Neuron (in vitro differentiated cells): Measurements from ENCODE around the gene VKORC1.

Experiments used
- H2AFZ ChIP-seq: one replicate; pipeline ENCODE4 v1.6.1; 2013; ENCODE audit warnings: low read depth, mild to moderate bottlenecking, inconsistent platforms, low read length, moderate library complexity
- H3K27me3 ChIP-seq: one replicate; pipeline ENCODE4 v1.6.1; 2013; ENCODE audit warnings: low read length; ENCODE audit not compliant: insufficient read depth
- H3K36me3 ChIP-seq: one replicate; pipeline ENCODE4 v1.6.1; 2013; ENCODE audit warnings: low read length; ENCODE audit not compliant: insufficient read depth
- H3K4me1 ChIP-seq: one replicate; pipeline ENCODE4 v1.6.1; 2013; ENCODE audit warnings: low read length; ENCODE audit not compliant: insufficient read depth
- H3K4me3 ChIP-seq: 2 replicates; pipeline ENCODE4 v1.5.1; 2013; ENCODE audit warnings: mild to moderate bottlenecking, low read length, moderate library complexity
- H3K9me3 ChIP-seq: one replicate; pipeline ENCODE4 v1.6.1; 2013; ENCODE audit warnings: low read length

The VKORC1 gene

DNA sequence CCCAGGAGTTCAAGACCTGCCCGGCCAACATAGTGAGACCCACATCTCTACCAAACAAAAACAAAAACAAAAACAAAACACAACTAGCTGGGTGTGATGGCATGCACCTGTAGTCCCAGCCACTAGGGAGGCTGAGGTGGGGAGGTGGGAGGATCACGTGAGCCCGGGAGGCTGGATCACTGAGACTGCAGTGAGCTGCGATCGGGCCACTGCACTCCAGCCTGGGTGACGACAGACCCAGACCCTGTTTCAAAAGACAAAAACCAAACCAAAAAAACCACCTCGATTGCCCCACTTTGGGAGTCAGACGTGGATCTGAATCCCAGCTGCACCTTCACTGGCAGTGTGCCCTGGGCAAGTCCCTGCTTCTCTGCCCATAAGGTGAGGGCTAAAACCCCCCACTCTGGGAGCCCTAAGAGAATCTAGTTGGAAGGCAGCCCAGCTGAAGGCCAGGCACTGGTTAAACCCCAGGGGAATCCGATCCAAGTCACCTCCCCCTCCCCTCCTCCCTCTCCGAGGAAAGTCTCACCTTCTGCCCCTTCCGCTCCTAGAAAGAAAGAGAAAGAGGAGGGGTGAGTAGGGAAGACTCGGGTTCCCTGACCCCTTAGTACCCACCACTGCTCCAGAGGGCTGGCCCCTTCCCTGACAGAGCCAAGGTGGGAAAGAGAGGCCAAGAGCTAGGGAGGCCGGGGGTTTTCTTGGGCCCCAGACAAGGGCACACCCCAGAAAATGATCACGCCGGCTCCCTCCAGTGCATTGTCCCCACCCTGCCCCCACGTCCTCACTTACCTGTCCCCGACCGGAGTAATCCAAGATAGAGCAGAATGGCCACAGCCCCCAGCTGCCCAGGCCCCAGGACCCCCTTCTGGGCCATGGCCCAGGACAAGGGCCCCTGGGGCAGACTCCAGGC, 40.3 kb upstream of the VKORC1 start:
- Histone ChIP-seq H3K9me3 (no peaks in the 10 kb centered on the region), H3K36me3 (peaks cover 23% of the 10 kb centered on the region), H3K4me3 (no peak overlapping the region), H3K27me3 (no peaks in the 10 kb centered on the region), H3K4me1 (peaks cover 12% of the 10 kb centered on the region), H2AFZ (no peak overlapping the region)

- Histone ChIP-seq H2AFZ (no peak overlapping the region), H3K4me1 (peaks cover 12% of the 10 kb centered on the region), H3K36me3 (peaks cover 27% of the 10 kb centered on the region), H3K9me3 (no peaks in the 10 kb centered on the region), H3K4me3 (no peak overlapping the region), H3K27me3 (no peaks in the 10 kb centered on the region)
These were observed 39.5 kb upstream of the VKORC1 start for GRCh38 chr16:31134091-31134571.

- H3K4me1 ChIP-seq = peaks cover 12% of the 10 kb centered on the region
- no peak overlapping the region for H2AFZ ChIP-seq
- H3K36me3 ChIP-seq = peaks cover 27% of the 10 kb centered on the region
- no peak overlapping the region for H3K4me3 ChIP-seq
- H3K9me3 ChIP-seq = no peaks in the 10 kb centered on the region
- no peaks in the 10 kb centered on the region for H3K27me3 ChIP-seq
These were observed 38.5 kb upstream of the VKORC1 start for GRCh38 chr16:31133046-31133501.

DNA sequence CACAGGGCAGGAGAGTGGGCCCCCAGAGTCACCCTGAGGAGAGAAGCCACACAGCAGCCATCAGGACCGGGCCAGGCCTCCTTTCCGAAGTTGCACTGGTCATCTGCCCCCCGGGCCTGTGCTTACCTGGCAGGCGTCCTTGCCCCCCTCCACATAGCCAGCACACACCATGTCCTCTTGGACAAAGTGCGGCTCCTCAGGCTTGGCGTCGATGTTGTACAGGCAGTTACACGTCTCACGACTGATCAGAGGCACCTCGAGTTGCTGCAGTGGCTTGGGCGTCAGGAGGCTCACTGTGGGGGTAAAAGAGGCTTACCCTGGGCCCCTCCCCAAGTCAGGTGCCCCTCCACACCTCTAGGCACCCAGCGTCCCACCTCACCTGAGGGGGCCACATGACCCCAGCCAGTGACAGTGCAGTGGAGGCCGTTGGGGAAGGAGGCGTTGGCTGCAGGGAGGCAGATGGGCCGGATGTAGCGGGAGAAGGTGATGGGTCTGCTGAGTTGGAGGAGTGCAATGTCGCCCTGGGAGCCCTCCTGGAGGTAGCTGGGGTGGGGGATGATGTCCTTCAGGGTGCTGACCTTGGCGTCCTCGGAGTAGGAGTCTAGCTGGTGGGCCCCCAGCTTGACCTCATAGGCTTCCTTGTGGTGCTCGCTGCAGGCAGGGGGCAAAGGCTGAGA, 37.8 kb upstream of the VKORC1 start:
- Histone ChIP-seq H3K27me3 (no peaks in the 10 kb centered on the region), H3K36me3 (peaks cover 32% of the 10 kb centered on the region), H3K9me3 (no peaks in the 10 kb centered on the region), H3K4me3 (no peak overlapping the region), H2AFZ (no peak overlapping the region), H3K4me1 (peaks cover 12% of the 10 kb centered on the region)

DNA sequence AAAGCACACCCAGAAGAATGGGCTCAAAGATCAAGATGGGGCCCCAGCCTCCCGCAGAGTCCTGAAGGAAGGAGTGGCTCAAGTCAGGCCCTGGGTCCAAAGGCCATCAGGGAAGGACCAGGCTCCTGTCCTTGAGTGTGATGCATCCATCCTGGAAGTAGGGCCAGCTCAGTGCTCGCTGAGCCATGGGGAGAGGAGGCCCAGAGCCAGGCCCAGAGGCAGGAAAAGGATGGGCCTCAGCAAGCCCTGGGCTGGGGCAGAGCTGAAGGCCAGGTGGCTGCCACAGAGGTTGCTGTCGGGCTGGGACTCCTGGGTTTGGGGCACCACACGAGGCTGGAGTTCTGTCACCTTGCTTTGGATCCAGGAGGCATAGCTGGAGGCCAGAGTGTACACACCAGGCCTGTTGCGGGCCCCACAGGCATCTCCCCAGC, 37.3 kb upstream of the VKORC1 start:
- Histone ChIP-seq H3K36me3 (peaks cover 38% of the 10 kb centered on the region), H2AFZ (no peak overlapping the region), H3K4me1 (peaks cover 12% of the 10 kb centered on the region)

DNA sequence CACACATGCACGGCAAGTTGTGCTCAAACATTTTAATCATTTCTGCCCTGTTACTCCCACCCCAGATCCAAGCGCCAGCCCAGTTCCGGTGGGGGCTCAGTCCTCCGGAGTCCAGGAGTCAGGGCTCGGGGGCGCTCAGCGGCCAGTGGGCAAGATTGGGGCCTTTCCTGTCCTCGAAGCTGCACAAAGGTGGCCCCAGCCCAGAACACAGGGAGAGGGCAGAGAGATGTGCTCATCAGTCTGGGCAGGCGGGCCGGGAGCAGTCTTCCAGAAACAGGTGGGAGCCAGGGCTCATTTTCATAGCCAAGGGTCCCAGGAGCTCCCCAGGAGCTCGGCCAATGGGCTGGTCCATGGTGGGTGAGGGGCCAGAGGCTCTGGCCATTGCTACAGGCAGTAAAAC, 36.8 kb upstream of the VKORC1 start:
- Histone ChIP-seq H3K36me3 (peaks cover 39% of the 10 kb centered on the region), H3K27me3 (no peaks in the 10 kb centered on the region), H3K4me3 (no peak overlapping the region), H3K9me3 (no peaks in the 10 kb centered on the region), H3K4me1 (peaks cover 12% of the 10 kb centered on the region), H2AFZ (no peak overlapping the region)

More for the DNA sequence above, 37.3 kb upstream of the VKORC1 start:
- Histone ChIP-seq H3K4me3 (no peak overlapping the region), H3K27me3 (no peaks in the 10 kb centered on the region), H3K9me3 (no peaks in the 10 kb centered on the region)

GRCh38 chr16:31130899-31131298, 36.3 kb upstream of the VKORC1 start:
- Histone ChIP-seq H2AFZ (no peak overlapping the region), H3K4me1 (peaks cover 12% of the 10 kb centered on the region), H3K4me3 (no peak overlapping the region), H3K36me3 (peaks cover 39% of the 10 kb centered on the region), H3K9me3 (no peaks in the 10 kb centered on the region), H3K27me3 (no peaks in the 10 kb centered on the region)

GRCh38 chr16:31130336-31130891, 35.8 kb upstream of the VKORC1 start:
- H3K27me3 ChIP-seq = no peaks in the 10 kb centered on the region
- no peak overlapping the region for H2AFZ ChIP-seq
- no peak overlapping the region for H3K4me3 ChIP-seq
- peaks cover 39% of the 10 kb centered on the region for H3K36me3 ChIP-seq
- H3K9me3 ChIP-seq = no peaks in the 10 kb centered on the region
- H3K4me1 ChIP-seq = peaks cover 12% of the 10 kb centered on the region

- H3K36me3 ChIP-seq = peaks cover 42% of the 10 kb centered on the region
- H3K4me1 ChIP-seq = peaks cover 8% of the 10 kb centered on the region
These were observed 35.2 kb upstream of the VKORC1 start for GRCh38 chr16:31129568-31130335.

GRCh38 chr16:31128711-31129567, 34.3 kb upstream of the VKORC1 start:
- Histone ChIP-seq H2AFZ (no peak overlapping the region), H3K27me3 (no peaks in the 10 kb centered on the region), H3K36me3 (peaks cover 45% of the 10 kb centered on the region), H3K4me3 (no peak overlapping the region), H3K9me3 (no peaks in the 10 kb centered on the region), H3K4me1 (peaks cover 4% of the 10 kb centered on the region)

More at GRCh38 chr16:31129568-31130335, 35.2 kb upstream of the VKORC1 start:
- Histone ChIP-seq H2AFZ (no peak overlapping the region), H3K4me3 (no peak overlapping the region), H3K27me3 (no peaks in the 10 kb centered on the region), H3K9me3 (no peaks in the 10 kb centered on the region)

- Histone ChIP-seq H3K9me3 (no peaks in the 10 kb centered on the region), H3K4me1 (no peaks in the 10 kb centered on the region), H3K36me3 (peaks cover 49% of the 10 kb centered on the region), H3K4me3 (no peak overlapping the region), H3K27me3 (no peaks in the 10 kb centered on the region), H2AFZ (no peak overlapping the region)
These were observed 32.6 kb upstream of the VKORC1 start for GRCh38 chr16:31127182-31127581.

GRCh38 chr16:31125844-31126243, 31.2 kb upstream of the VKORC1 start:
- Histone ChIP-seq H2AFZ (no peak overlapping the region), H3K4me1 (no peaks in the 10 kb centered on the region), H3K27me3 (no peaks in the 10 kb centered on the region), H3K36me3 (peaks cover 51% of the 10 kb centered on the region), H3K4me3 (no peak overlapping the region), H3K9me3 (no peaks in the 10 kb centered on the region)
